ENCODE data around the gene PPP1R26.
"Not testable (repeated sequence)": the region's sequence is repeated elsewhere in the genome, so short reads cannot be mapped to it uniquely, and the experiment has no call there.

PPP1R26 gene

DNA sequence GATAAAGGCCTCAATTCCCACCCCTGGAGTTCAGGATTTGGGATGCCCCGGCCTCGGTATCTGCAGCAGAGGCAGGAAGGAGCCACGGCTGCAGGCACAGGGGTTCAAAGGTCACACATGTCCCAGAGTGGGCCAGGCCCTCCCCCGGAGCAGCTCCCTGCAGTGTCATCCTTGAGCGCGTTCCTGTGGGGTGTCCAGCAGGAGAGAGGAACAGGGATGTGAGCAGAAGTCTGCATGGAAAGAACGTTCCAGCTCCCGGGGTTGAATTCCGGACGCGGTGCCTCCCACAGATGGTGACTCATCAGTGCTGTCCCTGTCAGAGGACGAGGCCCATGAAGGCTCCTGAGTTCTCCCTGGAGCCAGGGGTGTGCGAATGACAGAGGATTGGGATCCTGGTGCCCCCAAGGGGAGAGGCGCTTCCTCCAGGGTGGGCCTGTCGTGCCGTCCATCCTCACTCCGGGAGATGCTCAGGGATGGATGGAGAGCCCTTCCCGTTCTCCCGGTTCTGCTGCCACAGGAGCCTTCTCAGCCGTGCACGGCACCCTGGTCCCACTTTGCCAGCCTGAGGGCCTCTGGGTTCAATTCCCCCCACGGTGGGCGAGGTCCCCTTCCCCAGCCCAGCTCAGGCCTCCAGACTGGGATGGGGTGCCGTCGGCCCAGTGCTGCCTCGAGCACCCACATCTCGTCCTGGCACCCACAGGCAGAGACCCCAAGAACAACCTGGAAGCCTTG, 44.7 kb downstream of the PPP1R26 start:
- Histone ChIP-seq H3K9ac (ENCODE audit: low read depth, low read length) (no peak overlapping the region), H3K4me1 (ENCODE audit: insufficient read depth, low read length) (peaks cover 12% of the 10 kb centered on the region; the same call in 1 of the 2 replicates), H3K36me3 (ENCODE audit: insufficient read depth, low read length) (no peaks in the 10 kb centered on the region), H3K9me3 (ENCODE audit: control insufficient read depth, insufficient read depth, low read length) (no peaks in the 10 kb centered on the region)

DNA sequence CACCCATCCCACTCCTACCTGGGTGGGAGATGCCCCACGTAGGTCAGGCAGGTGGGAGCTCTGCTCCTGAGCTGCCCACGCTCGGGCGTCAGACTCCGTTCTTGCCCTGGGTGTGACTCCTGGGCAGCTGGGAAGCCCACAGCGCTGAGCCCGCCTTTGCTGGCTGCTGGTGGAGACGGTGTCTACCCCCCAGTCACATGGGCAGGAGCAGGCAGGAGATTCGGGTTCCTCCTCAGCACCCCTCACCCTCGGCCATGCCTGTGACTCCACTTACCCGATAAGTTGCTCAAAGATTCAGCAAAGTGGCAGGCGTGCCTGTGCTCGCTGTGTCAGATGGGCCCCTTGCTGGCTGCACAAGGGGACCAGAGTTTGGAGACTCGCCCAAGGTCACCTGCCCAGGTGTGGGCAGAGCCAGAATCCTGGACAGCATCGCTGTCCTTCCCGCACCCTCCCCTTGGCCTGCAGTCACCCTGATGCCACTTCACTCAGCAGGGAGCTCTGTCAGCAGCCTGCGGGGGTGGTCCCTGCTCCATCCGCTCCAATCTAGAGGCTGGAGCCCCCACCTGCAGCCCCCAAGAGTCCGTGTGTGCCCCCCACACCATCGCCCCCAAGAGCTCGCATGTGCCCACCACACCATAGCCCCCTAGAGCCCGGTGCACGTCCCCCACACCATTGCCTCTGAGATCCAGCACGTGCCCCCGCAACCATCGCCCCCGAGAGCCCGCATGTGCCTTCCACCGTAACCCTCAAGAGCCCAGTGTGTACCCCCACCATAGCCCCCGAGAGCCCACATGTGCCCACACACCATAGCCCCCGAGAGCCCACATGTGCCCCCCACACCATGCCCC, 45.9 kb downstream of the PPP1R26 start:
- H3K4me1 ChIP-seq (ENCODE audit: insufficient read depth, low read length), result peaks cover 12% of the 10 kb centered on the region; the same call in 1 of the 2 replicates
- H3K9ac ChIP-seq (ENCODE audit: low read depth, low read length), result no peak overlapping the region
- H3K36me3 ChIP-seq (ENCODE audit: insufficient read depth, low read length), result no peaks in the 10 kb centered on the region
- no peaks in the 10 kb centered on the region for H3K9me3 ChIP-seq (ENCODE audit: control insufficient read depth, insufficient read depth, low read length)

DNA sequence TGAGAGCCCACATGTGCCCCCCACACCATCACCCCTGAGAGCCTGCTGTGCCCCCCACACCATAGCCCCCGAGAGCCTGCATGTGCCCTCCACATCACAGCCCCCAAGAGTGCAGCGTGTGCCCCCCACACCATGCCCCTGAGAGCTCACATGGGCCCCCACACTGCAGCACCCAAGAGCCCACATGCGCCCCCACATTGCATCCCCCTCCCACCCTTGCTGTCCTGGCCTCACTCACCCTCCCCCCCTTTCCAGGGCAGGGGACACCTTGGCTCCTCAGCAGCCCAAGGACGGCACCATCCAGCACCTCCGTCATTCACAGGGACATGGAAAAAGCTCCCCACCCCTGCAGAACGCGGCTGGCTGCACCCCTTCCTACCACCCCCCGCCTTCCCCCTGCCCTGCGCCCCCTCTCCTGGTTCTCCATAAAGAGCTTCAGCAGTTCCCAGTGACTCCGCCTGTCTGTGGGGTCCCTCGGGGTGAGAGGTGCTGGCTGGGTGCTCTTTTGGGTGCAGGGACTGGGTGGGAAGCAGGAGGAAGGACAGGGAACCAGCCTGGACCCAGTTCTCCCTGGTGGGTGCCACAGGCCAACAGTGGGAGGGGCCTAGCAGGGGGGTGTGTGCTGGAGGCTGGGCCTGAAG, 46.6 kb downstream of the PPP1R26 start:
- no peaks in the 10 kb centered on the region for H3K9me3 ChIP-seq (ENCODE audit: control insufficient read depth, insufficient read depth, low read length)
- H3K4me1 ChIP-seq (ENCODE audit: insufficient read depth, low read length), result peaks cover 12% of the 10 kb centered on the region; the same call in 1 of the 2 replicates
- H3K9ac ChIP-seq (ENCODE audit: low read depth, low read length), result no peak overlapping the region

DNA sequence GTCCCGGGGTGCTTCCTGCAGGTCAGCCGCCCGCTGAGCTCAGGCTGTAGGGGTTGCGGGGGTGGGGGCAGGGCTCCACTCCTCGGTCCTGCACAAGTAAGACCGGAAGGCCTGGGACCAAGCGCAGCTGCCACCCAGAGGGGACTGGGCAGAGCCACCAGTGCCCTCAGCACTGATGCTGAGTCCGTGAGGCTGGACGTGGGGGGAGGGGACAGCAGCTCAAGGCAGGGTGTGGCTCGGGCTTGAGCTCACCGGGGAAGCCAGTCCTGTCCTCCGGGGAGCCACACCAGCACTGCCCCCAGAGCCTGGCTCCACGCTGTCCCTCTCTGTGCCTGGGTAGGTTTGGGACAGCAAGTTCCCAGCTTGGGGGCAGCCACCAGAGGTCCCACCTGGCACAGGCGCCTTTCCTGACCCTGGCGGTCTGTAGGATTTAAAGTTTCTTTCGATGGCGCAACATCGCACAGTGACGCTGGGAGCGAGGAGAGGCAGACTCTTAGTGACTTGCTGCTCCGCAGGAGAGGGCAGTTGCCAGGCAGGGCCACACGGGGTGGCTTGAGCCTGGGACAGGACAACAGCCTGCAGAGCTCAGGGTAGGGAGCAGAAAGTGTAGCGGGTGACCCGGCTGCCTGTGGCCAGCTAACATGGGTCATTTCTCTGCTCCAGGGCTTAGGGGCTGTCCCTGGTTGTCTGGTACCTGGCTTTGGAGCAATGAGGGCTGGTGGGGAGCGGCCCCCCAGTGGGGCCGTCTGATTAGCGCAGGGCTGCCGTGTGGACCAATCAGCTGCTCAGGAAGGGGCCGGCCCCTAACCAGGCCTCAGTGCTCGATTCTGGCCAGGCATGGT, 47.4 kb downstream of the PPP1R26 start:
- Histone ChIP-seq H3K4me1 (ENCODE audit: insufficient read depth, low read length) (peaks cover 12% of the 10 kb centered on the region; the same call in 1 of the 2 replicates), H3K9me3 (ENCODE audit: control insufficient read depth, insufficient read depth, low read length) (no peaks in the 10 kb centered on the region), H3K36me3 (ENCODE audit: insufficient read depth, low read length) (no peaks in the 10 kb centered on the region), H3K9ac (ENCODE audit: low read depth, low read length) (peak overlapping the region; percentile 2; the same call in 1 of the 2 replicates)

More for the DNA sequence above, 46.6 kb downstream of the PPP1R26 start:
- no peaks in the 10 kb centered on the region for H3K36me3 ChIP-seq (ENCODE audit: insufficient read depth, low read length)

DNA sequence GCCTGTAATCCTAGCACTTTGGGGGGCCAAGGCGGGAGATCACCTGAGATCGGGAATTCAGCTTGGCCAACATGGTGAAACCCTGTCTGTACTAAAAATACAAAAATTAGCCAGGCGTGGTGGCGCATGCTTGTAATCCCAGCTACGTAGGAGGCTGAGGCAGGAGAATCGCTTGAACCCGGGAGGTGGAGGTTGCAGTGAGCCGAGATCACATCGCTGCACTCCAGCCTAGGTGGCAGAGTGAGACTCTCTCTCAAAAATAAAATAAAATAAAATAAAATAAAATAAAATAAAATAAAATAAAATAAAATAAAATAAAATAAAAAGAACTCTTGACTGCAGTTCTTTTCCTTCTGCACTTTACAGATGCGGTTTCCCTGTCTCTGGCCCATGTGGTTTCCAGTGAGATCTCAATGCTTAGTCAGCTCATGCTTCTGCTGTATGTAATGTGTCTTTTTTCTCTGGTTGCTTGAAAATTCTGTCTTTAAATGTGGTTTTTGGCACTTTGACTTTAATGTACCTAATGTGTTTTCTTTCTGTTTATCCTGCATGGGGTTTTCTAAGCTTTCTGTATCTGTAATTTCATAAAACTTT, 49.4 kb downstream of the PPP1R26 start:
- not testable (repeated sequence) for H3K36me3 ChIP-seq (ENCODE audit: insufficient read depth, low read length); H3K9me3 ChIP-seq (ENCODE audit: control insufficient read depth, insufficient read depth, low read length); H3K9ac ChIP-seq (ENCODE audit: low read depth, low read length); H3K4me1 ChIP-seq (ENCODE audit: insufficient read depth, low read length)

DNA sequence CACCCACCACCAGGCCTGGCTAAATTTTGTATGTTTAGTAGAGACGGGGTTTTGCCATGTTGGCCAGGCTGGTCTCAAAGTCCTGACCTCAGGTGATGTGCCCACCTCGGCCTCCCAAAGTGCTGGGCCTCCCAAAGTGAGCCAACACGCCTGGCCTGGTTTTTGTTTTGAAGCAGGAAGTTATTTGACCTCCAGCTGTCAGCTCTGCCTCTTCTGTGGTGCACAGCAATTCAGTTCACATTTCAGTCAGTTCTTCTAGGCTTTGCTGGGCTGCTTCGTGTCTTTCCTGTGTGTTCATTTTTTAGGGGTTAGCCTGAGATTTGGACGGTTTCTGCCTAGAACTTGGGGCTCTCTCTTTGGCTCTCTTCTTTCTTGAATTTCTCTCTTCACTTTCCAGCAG, 50.6 kb downstream of the PPP1R26 start:
- Histone ChIP-seq H3K4me1 (ENCODE audit: insufficient read depth, low read length) (peaks cover 6% of the 10 kb centered on the region; the same call in 1 of the 2 replicates), H3K36me3 (ENCODE audit: insufficient read depth, low read length) (no peaks in the 10 kb centered on the region), H3K9me3 (ENCODE audit: control insufficient read depth, insufficient read depth, low read length) (no peaks in the 10 kb centered on the region), H3K9ac (ENCODE audit: low read depth, low read length) (no peak overlapping the region)

DNA sequence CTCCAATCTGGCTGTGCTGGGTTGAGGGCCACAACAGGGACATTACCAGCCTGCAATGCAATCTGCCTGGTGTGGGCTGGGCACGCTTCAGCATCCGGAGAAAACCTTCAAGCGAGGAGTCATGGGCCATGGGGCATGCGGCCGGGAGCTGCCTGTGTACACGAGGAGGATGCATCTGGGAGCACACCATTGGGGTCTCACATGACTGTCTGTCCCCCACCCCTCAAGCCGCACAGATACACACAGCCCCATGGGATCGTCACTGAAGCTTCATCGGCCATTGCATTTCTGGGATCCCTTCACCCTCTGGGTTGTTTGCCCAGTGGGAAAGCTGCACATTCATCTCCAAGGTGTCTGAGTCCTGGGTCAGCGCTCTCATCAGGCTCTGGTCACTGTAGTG, 51.5 kb downstream of the PPP1R26 start:
- Histone ChIP-seq H3K9ac (ENCODE audit: low read depth, low read length) (no peak overlapping the region), H3K36me3 (ENCODE audit: insufficient read depth, low read length) (no peaks in the 10 kb centered on the region), H3K9me3 (ENCODE audit: control insufficient read depth, insufficient read depth, low read length) (no peaks in the 10 kb centered on the region), H3K4me1 (ENCODE audit: insufficient read depth, low read length) (peaks cover 6% of the 10 kb centered on the region; the same call in 1 of the 2 replicates)

DNA sequence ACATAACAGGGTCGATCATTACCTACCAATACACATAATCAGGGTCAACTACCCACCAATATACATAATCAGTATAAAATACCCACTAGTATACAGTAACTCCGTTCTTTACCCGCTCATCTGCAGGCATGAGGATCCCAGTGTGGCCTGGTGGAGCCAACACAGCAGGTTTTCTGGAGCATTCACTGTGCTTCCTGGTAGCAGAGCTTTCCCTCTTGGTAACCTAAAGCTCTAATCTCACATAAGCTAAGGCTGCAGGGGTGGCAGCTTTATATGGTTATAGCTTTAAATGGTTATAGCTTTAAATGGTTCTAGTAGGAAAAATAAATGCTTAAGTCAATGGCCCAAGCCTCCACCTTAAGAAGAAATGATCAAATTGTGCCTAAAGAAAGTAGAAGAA, 53.5 kb downstream of the PPP1R26 start:
- Histone ChIP-seq H3K9me3 (ENCODE audit: control insufficient read depth, insufficient read depth, low read length) (no peaks in the 10 kb centered on the region), H3K4me1 (ENCODE audit: insufficient read depth, low read length) (no peaks in the 10 kb centered on the region), H3K9ac (ENCODE audit: low read depth, low read length) (no peak overlapping the region), H3K36me3 (ENCODE audit: insufficient read depth, low read length) (no peaks in the 10 kb centered on the region)

DNA sequence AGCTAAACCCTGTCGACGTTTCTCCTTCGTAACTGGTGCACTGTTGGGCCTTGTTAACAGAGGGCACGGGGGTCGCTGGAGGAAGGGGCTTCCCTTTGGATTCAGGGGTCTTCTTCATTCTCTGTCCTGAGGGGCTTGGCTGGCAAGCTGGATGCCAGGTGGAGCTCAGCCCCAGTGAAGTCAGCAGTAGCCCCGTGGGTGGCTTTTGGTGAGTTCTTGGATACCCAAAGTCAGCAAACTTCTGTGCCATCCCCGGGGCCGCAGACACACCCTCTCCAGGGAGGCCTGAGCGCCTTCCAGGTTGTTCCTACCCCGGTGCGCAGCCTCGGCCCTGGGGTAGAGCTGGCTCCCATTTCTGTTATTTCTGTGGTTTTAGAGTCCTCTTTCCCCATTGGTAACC, 54.1 kb downstream of the PPP1R26 start:
- no peaks in the 10 kb centered on the region for H3K9me3 ChIP-seq (ENCODE audit: control insufficient read depth, insufficient read depth, low read length)
- H3K9ac ChIP-seq (ENCODE audit: low read depth, low read length), result no peak overlapping the region
- H3K36me3 ChIP-seq (ENCODE audit: insufficient read depth, low read length), result no peaks in the 10 kb centered on the region
- no peaks in the 10 kb centered on the region for H3K4me1 ChIP-seq (ENCODE audit: insufficient read depth, low read length)

DNA sequence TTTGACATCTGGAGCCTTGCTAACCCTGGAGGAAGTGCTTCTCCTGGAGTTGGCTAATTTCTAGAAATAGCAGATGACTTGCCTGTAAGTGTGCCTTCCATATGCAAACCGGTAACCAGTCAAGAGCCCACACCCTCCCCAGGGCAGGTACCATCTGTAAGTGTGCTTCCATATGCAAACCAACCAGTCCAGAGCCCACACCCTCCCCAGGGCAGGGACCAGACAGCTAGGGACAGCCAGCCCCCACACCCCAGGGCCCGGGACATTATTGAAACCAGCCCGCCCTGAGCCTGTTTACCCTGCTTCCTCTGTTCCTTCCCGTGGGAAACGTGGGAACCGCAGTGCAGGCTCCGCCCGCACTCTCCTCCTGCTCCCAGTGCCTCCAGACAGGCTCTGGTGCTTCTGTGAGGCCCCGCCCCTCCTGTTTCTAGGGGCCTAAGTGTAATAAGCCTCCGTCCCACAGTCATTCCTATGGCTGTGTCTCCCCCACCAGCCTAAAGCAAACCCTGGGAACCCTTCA, 54.7 kb downstream of the PPP1R26 start:
- H3K9ac ChIP-seq (ENCODE audit: low read depth, low read length); H3K4me1 ChIP-seq (ENCODE audit: insufficient read depth, low read length); H3K36me3 ChIP-seq (ENCODE audit: insufficient read depth, low read length); H3K9me3 ChIP-seq (ENCODE audit: control insufficient read depth, insufficient read depth, low read length): not testable (repeated sequence)

DNA sequence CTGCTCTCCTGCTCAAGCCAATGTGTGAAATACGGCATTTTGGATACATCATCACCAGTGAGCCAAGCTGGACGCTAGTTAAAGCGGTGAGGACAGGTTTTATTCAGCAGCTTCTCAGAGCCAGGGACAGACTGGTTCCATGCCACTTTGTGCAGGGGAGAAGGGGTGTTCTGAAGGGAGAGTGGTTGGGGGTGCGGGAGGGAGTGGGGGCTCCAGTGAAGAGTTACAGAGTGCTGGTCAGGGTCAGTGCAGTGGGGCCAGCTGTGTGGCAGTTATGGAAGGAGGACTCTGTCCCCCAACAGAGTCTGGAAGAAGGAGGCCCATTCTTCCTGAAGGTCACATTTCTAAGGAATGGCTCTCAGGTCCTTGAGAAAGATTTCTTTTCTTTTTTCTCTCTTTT, 55.2 kb downstream of the PPP1R26 start:
- H3K36me3 ChIP-seq (ENCODE audit: insufficient read depth, low read length); H3K9ac ChIP-seq (ENCODE audit: low read depth, low read length); H3K4me1 ChIP-seq (ENCODE audit: insufficient read depth, low read length); H3K9me3 ChIP-seq (ENCODE audit: control insufficient read depth, insufficient read depth, low read length): not testable (repeated sequence)

DNA sequence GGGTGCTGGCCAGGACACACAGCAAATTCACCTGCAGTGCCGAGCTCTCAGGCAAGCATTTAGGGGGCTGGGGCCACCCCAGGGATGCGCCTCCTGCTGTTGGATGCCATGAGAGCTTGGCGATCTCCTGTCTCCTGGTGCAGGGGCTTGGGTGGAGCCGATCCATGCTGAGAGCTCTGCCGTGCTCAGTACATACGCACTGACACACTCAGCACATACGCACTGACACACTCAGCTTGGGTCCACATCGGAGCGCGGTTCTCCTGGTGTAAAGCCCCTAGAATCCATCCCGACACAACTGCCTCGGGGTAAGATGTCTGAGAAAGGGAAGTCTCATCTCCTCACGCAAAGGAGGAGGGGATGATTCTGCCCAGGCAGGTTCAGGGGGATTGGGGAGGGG, 56.0 kb downstream of the PPP1R26 start:
- H3K4me1 ChIP-seq (ENCODE audit: insufficient read depth, low read length); H3K9ac ChIP-seq (ENCODE audit: low read depth, low read length); H3K36me3 ChIP-seq (ENCODE audit: insufficient read depth, low read length); H3K9me3 ChIP-seq (ENCODE audit: control insufficient read depth, insufficient read depth, low read length): not testable (repeated sequence)

DNA sequence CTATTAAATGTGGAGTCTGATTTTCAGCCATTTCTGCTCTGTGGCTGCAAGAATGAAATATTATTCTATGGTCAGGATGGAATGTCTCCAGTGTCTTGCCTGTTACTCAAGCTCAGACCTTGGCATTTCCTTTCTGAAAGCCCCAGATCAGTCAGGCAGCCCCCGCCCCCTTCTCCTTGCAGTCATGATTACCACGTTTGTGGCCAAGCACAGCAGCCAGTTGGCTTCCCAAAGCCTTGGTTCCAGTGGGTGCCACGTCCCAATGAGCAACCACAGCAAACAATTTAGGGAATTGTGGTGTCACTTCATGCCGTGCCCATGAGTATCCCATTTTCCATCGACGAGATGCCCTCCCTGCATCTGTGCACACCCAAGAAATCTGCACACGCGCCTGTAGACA, 56.6 kb downstream of the PPP1R26 start:
- H3K4me1 ChIP-seq (ENCODE audit: insufficient read depth, low read length), result no peaks in the 10 kb centered on the region
- no peak overlapping the region for H3K9ac ChIP-seq (ENCODE audit: low read depth, low read length)
- no peaks in the 10 kb centered on the region for H3K9me3 ChIP-seq (ENCODE audit: control insufficient read depth, insufficient read depth, low read length)
- H3K36me3 ChIP-seq (ENCODE audit: insufficient read depth, low read length), result no peaks in the 10 kb centered on the region

All from ES-I3 (cell line).